HEK293 (cell line): ENCODE measurements around the gene CREM.

Experiments
- CTCF ChIA-PET: fragments of 350-600 bp; formaldehyde crosslinking; extraction: SDS; loops from one replicate; lab custom pipeline; 2021; ENCODE audit warnings: antibody characterized with exemption; lab: Yijun Ruan, JAX
- POLR2A ChIA-PET: fragments of 300-600 bp; formaldehyde crosslinking; extraction: SDS; loops from one replicate; lab custom pipeline; 2020; ENCODE audit warnings: antibody characterized with exemption, inconsistent platforms; lab: Yijun Ruan, JAX
- H3K27ac ChIP-seq: fragments of 200-500 bp; sonication (Bioruptor generic); 2 replicates; pipeline ENCODE4 v1.5.1; 2014; ENCODE audit warnings: low read depth, low read length, control low read depth, inconsistent platforms; ENCODE audit errors: extremely low read depth
- H3K36me3 ChIP-seq, 2 experiments: fragments of 200-500 bp in 1 of 2; sonication (Bioruptor generic) in 1 of 2; 1 replicate in 1 of 2; 2 replicates in 1 of 2; pipeline ENCODE4 v1.5.1; 2014 to 2017; ENCODE audit warnings: inconsistent platforms in 2 of 2, low read length in 2 of 2; ENCODE audit not compliant: control insufficient read depth in 2 of 2, insufficient read depth in 1 of 2
- H3K4me1 ChIP-seq: fragments of 200-500 bp; sonication (Bioruptor generic); 2 replicates; pipeline ENCODE4 v1.5.1; 2014; ENCODE audit warnings: mild to moderate bottlenecking, low read length, inconsistent platforms; ENCODE audit not compliant: control insufficient read depth, insufficient read depth
- H3K4me3 ChIP-seq: 2 replicates; pipeline ENCODE4 v1.5.1; 2011; ENCODE audit warnings: low read depth, mild to moderate bottlenecking, control low read depth, low read length, moderate library complexity
- H3K9me3 ChIP-seq: fragments of 200-500 bp; sonication (Bioruptor generic); 2 replicates; pipeline ENCODE4 v1.5.1; 2014; ENCODE audit warnings: low read depth, low read length, inconsistent platforms; ENCODE audit not compliant: control insufficient read depth, insufficient read depth
- EGR2 ChIP-seq: fragments of 450-650 bp; formaldehyde crosslinking; IDR thresholded peaks from 2 replicates; pipeline ENCODE4 v1.5.1; 2016; ENCODE audit warnings: low read depth, missing biosample characterization, missing genetic modification characterization
- GLIS1 ChIP-seq: fragments of 450-650 bp; formaldehyde crosslinking; IDR thresholded peaks from 2 replicates; pipeline ENCODE4 v1.5.1; 2016; ENCODE audit warnings: missing biosample characterization, missing genetic modification characterization
- HOXC10 ChIP-seq: sonication (generic); formaldehyde crosslinking; IDR thresholded peaks from 2 replicates; pipeline ENCODE4 v1.8.1; 2023; ENCODE audit warnings: mild to moderate bottlenecking, missing genetic modification reagents
- IKZF3 ChIP-seq: fragments of 450-650 bp; IDR thresholded peaks from 2 replicates; pipeline ENCODE4 v1.5.0; 2018; ENCODE audit warnings: missing biosample characterization, mild to moderate bottlenecking, missing genetic modification characterization, moderate library complexity
- PRDM1 ChIP-seq: fragments of 450-650 bp; formaldehyde crosslinking; IDR thresholded peaks from 2 replicates; pipeline ENCODE4; 2016; ENCODE audit warnings: missing biosample characterization, missing genetic modification characterization
- SP3 ChIP-seq: fragments of 450-650 bp; formaldehyde crosslinking; IDR thresholded peaks from 2 replicates; pipeline ENCODE4 v1.5.1; 2016; ENCODE audit warnings: missing biosample characterization, missing genetic modification characterization
- SP7 ChIP-seq: fragments of 450-650 bp; formaldehyde crosslinking; IDR thresholded peaks from 2 replicates; pipeline ENCODE4 v1.5.1; 2016; ENCODE audit warnings: missing biosample characterization, missing genetic modification characterization
- ZFP37 ChIP-seq: fragments of 450-650 bp; formaldehyde crosslinking; IDR thresholded peaks from 2 replicates; pipeline ENCODE4 v1.5.1; 2016; ENCODE audit warnings: missing biosample characterization, missing genetic modification characterization
- ZNF132 ChIP-seq: fragments of 450-650 bp; formaldehyde crosslinking; IDR thresholded peaks from 2 replicates; pipeline ENCODE4 v1.5.1; 2017; ENCODE audit warnings: missing biosample characterization, missing genetic modification characterization, borderline replicate concordance
- ZNF16 ChIP-seq: fragments of 450-650 bp; formaldehyde crosslinking; IDR thresholded peaks from 2 replicates; pipeline ENCODE4 v1.5.1; 2016; ENCODE audit warnings: low read depth, missing biosample characterization, missing genetic modification characterization
- ZNF174 ChIP-seq: fragments of 450-650 bp; formaldehyde crosslinking; IDR thresholded peaks from 2 replicates; pipeline ENCODE4 v1.5.0; 2017; ENCODE audit warnings: missing biosample characterization, mild to moderate bottlenecking, missing genetic modification characterization
- ZNF274 ChIP-seq, 2 experiments: fragments of 200-500 bp in 1 of 2; fragments of 450-650 bp in 1 of 2; sonication (Bioruptor generic) in 1 of 2; formaldehyde crosslinking in 1 of 2; IDR thresholded peaks; 2 replicates each; pipeline versions ENCODE4 v1.5.1 to v1.6.1; 2014 to 2016; ENCODE audit warnings: borderline replicate concordance in 1 of 2, inconsistent platforms in 1 of 2, low read length in 1 of 2, missing biosample characterization in 1 of 2, missing genetic modification characterization in 1 of 2
- ZNF426 ChIP-seq: fragments of 450-650 bp; formaldehyde crosslinking; IDR thresholded peaks from 2 replicates; pipeline ENCODE4 v1.5.1; 2017; ENCODE audit warnings: missing biosample characterization, missing genetic modification characterization, mild to moderate bottlenecking, inconsistent platforms, moderate library complexity
- ZNF521 ChIP-seq: fragments of 450-650 bp; formaldehyde crosslinking; IDR thresholded peaks from 2 replicates; pipeline ENCODE4 v1.5.1; 2017; ENCODE audit warnings: missing biosample characterization, mild to moderate bottlenecking, missing genetic modification characterization
- ZNF610 ChIP-seq: fragments of 450-650 bp; formaldehyde crosslinking; IDR thresholded peaks from 2 replicates; pipeline ENCODE4 v1.5.1; 2016; ENCODE audit warnings: missing biosample characterization, missing genetic modification characterization, borderline replicate concordance
- ZNF623 ChIP-seq: fragments of 450-650 bp; formaldehyde crosslinking; IDR thresholded peaks from 2 replicates; pipeline ENCODE4 v1.5.1; 2016; ENCODE audit warnings: missing biosample characterization, missing genetic modification characterization
- ZNF629 ChIP-seq: fragments of 450-650 bp; formaldehyde crosslinking; IDR thresholded peaks from 2 replicates; pipeline ENCODE4 v1.5.1; 2017; ENCODE audit warnings: missing biosample characterization, missing genetic modification characterization
- ZNF843 ChIP-seq: fragments of 450-650 bp; formaldehyde crosslinking; IDR thresholded peaks from 2 replicates; pipeline ENCODE4 v1.5.1; 2016; ENCODE audit warnings: missing biosample characterization, missing genetic modification characterization
- TF ChIP-seq, protein P1 (sequence below): fragments of 450-650 bp; formaldehyde crosslinking; IDR thresholded peaks from 2 replicates; pipeline ENCODE4 v1.5.1; 2016; ENCODE audit warnings: missing biosample characterization, missing genetic modification characterization, low read depth
- TF ChIP-seq, protein P2 (sequence below): fragments of 450-650 bp; formaldehyde crosslinking; IDR thresholded peaks from 2 replicates; pipeline ENCODE4 v1.5.1; 2016; ENCODE audit warnings: missing biosample characterization, missing genetic modification characterization
- TF ChIP-seq, protein P3 (sequence below): fragments of 450-650 bp; formaldehyde crosslinking; IDR thresholded peaks from 2 replicates; pipeline ENCODE4 v1.5.1; 2016; ENCODE audit warnings: missing biosample characterization, missing genetic modification characterization, low read depth
- TF ChIP-seq, protein P4 (sequence below): fragments of 450-650 bp; formaldehyde crosslinking; IDR thresholded peaks from 2 replicates; pipeline ENCODE4 v1.5.1; 2016; ENCODE audit warnings: missing biosample characterization, missing genetic modification characterization
- TF ChIP-seq, protein P5 (sequence below): IDR thresholded peaks from 2 replicates; pipeline ENCODE4 v1.6.1; 2011; ENCODE audit warnings: mild to moderate bottlenecking, low read depth, low read length, borderline replicate concordance

CREM gene

DNA sequence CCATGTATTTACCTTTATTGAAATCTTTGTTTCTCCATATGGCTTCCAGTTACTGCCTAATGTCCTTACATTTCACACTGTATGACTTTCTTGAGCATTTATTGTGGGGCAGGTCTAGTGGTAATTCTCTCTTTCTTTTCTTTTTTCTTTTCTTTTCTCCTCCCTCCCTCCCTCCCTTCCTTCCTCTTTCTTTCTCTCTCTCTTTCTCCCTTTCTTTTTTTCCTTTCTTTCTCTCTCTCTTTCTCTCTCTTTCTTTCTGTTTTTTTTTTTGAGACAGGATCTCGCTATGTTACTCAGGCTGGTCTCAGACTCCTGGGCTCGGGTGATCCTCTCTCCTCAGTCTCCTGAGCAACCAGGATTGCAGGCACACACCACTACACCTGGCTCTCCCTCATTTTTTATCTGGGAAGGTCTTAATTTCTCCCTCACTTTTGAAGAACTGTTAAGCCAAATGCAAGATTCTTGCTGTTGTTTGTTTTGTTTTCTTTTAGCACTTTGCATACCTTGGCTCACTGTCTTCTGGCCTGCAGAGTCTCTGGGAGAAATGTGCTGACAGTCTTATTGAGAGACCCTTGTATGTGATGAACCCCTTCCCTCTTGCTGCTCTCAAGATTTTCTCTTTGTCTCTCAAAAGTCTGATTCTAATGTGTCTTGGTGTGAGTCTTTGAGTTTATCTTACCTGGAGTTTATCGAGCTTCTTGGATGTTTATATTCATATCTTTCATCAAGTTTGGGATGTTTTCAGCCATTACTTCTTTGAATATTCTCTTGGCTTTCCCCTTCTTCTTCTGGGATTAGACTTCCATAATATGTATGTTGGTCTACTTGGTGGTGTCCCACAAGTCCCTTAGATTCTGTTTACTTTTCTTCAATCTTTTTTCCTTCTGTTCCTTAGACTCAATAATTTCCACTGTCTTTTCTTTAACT is 130.7 kb downstream of the CREM start (continued):
- TF ChIP-seq ZNF610 (tag by site-specific recombination), result no peak

DNA sequence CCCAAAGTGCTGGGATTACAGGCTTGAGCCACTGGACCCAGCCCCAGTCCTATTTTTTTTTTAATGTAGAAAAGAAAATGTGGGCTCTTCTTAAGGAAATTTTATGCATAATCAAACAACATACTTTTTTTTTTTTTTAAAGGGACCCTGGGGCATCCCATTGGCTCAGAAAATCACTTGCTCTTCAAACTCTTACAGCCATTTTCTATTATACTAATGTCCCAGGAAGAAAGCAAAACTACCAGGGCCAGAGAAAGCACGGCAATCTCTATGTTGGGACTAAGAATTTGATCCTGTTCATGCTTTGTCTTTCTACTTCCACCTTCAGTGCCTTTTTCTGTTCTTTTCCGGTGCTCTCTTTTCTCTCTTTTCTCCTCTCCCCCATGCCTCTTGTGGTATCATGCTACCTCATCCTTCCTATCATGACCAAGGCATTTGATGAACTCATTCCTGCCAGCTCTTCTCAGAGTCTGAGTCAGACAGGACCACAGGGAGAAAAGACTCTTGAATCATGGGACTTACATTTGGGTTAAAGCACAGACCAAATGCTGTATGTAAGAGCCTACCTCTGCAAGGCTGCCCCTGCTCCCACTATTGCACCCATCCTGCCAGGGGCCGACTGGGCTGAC is 133.2 kb downstream of the CREM start:
- Histone ChIP-seq H3K4me3 (no peak overlapping the region), H3K4me1 (no peaks in the 10 kb centered on the region), H3K27ac (no peak overlapping the region), H3K9me3 (no peaks in the 10 kb centered on the region), H3K36me3 (no peaks in the 10 kb centered on the region)
- ChIA-PET POLR2A (interaction anchor here (0.5 to 0.6 kb wide), 2 partner anchors 40 to 223 kb away, joined by 3 read pairs; no protein-coding TSS in a partner anchor), CTCF (no interaction called here)
- TF ChIP-seq ZNF426 (no peak), ZNF623 (tag by site-specific recombination) (no peak), ZNF843 (no peak), SP7 (tag by site-specific recombination) (no peak), IKZF3 (tag by site-specific recombination) (no peak), ZNF274 (IDR thresholded peaks at IDR 0.05; ENCODE audit: low read length) (no peak), ZNF274 (tag by site-specific recombination; IDR thresholded peaks at IDR 0.05; ENCODE audit: borderline replicate concordance) (no peak), GLIS1 (tag by site-specific recombination) (peak; percentile 31; the same call in 1 of the 2 replicates), HOXC10 (CRISPR knock-in tag) (no peak), SP3 (tag by site-specific recombination) (no peak), ZNF174 (tag by site-specific recombination) (no peak), ZNF132 (tag by site-specific recombination) (no peak), ZNF521 (tag by site-specific recombination) (no peak), PRDM1 (tag by site-specific recombination) (peak; percentile 89), ZNF629 (peak; percentile 68), EGR2 (tag by site-specific recombination) (no peak), ZFP37 (tag by site-specific recombination) (no peak), ZNF16 (no peak)
- TF ChIP-seq, protein P1, sequence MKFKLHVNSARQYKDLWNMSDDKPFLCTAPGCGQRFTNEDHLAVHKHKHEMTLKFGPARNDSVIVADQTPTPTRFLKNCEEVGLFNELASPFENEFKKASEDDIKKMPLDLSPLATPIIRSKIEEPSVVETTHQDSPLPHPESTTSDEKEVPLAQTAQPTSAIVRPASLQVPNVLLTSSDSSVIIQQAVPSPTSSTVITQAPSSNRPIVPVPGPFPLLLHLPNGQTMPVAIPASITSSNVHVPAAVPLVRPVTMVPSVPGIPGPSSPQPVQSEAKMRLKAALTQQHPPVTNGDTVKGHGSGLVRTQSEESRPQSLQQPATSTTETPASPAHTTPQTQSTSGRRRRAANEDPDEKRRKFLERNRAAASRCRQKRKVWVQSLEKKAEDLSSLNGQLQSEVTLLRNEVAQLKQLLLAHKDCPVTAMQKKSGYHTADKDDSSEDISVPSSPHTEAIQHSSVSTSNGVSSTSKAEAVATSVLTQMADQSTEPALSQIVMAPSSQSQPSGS, result no peak
- TF ChIP-seq, protein P2, sequence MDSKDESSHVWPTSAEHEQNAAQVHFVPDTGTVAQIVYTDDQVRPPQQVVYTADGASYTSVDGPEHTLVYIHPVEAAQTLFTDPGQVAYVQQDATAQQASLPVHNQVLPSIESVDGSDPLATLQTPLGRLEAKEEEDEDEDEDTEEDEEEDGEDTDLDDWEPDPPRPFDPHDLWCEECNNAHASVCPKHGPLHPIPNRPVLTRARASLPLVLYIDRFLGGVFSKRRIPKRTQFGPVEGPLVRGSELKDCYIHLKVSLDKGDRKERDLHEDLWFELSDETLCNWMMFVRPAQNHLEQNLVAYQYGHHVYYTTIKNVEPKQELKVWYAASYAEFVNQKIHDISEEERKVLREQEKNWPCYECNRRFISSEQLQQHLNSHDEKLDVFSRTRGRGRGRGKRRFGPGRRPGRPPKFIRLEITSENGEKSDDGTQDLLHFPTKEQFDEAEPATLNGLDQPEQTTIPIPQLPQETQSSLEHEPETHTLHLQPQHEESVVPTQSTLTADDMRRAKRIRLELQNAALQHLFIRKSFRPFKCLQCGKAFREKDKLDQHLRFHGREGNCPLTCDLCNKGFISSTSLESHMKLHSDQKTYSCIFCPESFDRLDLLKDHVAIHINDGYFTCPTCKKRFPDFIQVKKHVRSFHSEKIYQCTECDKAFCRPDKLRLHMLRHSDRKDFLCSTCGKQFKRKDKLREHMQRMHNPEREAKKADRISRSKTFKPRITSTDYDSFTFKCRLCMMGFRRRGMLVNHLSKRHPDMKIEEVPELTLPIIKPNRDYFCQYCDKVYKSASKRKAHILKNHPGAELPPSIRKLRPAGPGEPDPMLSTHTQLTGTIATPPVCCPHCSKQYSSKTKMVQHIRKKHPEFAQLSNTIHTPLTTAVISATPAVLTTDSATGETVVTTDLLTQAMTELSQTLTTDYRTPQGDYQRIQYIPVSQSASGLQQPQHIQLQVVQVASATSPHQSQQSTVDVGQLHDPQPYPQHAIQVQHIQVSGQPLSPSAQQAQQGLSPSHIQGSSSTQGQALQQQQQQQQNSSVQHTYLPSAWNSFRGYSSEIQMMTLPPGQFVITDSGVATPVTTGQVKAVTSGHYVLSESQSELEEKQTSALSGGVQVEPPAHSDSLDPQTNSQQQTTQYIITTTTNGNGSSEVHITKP, result peak; percentile 23; the same call in 1 of the 2 replicates
- TF ChIP-seq, protein P3, sequence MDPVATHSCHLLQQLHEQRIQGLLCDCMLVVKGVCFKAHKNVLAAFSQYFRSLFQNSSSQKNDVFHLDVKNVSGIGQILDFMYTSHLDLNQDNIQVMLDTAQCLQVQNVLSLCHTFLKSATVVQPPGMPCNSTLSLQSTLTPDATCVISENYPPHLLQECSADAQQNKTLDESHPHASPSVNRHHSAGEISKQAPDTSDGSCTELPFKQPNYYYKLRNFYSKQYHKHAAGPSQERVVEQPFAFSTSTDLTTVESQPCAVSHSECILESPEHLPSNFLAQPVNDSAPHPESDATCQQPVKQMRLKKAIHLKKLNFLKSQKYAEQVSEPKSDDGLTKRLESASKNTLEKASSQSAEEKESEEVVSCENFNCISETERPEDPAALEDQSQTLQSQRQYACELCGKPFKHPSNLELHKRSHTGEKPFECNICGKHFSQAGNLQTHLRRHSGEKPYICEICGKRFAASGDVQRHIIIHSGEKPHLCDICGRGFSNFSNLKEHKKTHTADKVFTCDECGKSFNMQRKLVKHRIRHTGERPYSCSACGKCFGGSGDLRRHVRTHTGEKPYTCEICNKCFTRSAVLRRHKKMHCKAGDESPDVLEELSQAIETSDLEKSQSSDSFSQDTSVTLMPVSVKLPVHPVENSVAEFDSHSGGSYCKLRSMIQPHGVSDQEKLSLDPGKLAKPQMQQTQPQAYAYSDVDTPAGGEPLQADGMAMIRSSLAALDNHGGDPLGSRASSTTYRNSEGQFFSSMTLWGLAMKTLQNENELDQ (tag by site-specific recombination), result no peak
- TF ChIP-seq, protein P4, sequence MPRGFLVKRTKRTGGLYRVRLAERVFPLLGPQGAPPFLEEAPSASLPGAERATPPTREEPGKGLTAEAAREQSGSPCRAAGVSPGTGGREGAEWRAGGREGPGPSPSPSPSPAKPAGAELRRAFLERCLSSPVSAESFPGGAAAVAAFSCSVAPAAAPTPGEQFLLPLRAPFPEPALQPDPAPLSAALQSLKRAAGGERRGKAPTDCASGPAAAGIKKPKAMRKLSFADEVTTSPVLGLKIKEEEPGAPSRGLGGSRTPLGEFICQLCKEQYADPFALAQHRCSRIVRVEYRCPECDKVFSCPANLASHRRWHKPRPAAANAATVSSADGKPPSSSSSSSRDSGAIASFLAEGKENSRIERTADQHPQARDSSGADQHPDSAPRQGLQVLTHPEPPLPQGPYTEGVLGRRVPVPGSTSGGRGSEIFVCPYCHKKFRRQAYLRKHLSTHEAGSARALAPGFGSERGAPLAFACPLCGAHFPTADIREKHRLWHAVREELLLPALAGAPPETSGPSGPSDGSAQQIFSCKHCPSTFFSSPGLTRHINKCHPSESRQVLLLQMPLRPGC, result 0 out of 2 replicates have a peak, but pooled peaks have one; percentile 22
- TF ChIP-seq, protein P5, sequence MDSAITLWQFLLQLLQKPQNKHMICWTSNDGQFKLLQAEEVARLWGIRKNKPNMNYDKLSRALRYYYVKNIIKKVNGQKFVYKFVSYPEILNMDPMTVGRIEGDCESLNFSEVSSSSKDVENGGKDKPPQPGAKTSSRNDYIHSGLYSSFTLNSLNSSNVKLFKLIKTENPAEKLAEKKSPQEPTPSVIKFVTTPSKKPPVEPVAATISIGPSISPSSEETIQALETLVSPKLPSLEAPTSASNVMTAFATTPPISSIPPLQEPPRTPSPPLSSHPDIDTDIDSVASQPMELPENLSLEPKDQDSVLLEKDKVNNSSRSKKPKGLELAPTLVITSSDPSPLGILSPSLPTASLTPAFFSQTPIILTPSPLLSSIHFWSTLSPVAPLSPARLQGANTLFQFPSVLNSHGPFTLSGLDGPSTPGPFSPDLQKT, result no peak
